Natural killer cell (primary cell): ENCODE results near the gene HOXB4. TPM values are rescaled to one million over a fixed set of nuclear protein-coding genes. Genes with fewer than 3 reads are reported as not detected.
A peak's percentile ranks its signal among the peaks of the same experiment; 100 is the strongest.

Source experiments
- ATAC-seq, 3 donors: fragments of 150-1000 bp in 2 of 3; fragments of 200-7000 bp in 1 of 3; cut with Tn5 transposase; 1 replicate in 1 of 3; 2 replicates in 2 of 3; pipeline ENCODE4 v1.10.0; 2021; ENCODE audit warnings: mild to moderate bottlenecking in 2 of 3, moderate library complexity in 2 of 3
- DNase-seq, 2 donors: peaks; one replicate each; pipeline versions ENCODE4 v3.0.0 to v3.0.0-alpha.2; 2013 to 2021; ENCODE audit warnings: mixed read lengths in 1 of 2
- H3K27ac ChIP-seq: one replicate; pipeline ENCODE4 v1.5.1; 2013; ENCODE audit warnings: mild to moderate bottlenecking, low read length
- H3K27me3 ChIP-seq: one replicate; pipeline ENCODE4 v1.6.1; 2013; ENCODE audit warnings: low read length; ENCODE audit not compliant: control insufficient read depth, insufficient read depth
- H3K36me3 ChIP-seq: one replicate; pipeline ENCODE4 v1.6.1; 2013; ENCODE audit warnings: low read length; ENCODE audit not compliant: control insufficient read depth, insufficient read depth
- H3K4me1 ChIP-seq: one replicate; pipeline ENCODE4 v1.6.1; 2013; ENCODE audit warnings: low read length; ENCODE audit not compliant: control insufficient read depth, insufficient read depth
- H3K4me3 ChIP-seq: one replicate; pipeline ENCODE4 v1.5.1; 2013; ENCODE audit warnings: low read length
- H3K9me3 ChIP-seq: one replicate; pipeline ENCODE4 v1.6.1; 2013; ENCODE audit warnings: low read length; ENCODE audit not compliant: control insufficient read depth, insufficient read depth
- H3K27ac Mint-ChIP-seq, 2 donors: one replicate each; pipeline ENCODE4 v1.8.0; 2022; ENCODE audit warnings: mild to moderate bottlenecking in 2 of 2, mixed read lengths in 2 of 2, moderate library complexity in 1 of 2
- H3K27me3 Mint-ChIP-seq, 2 donors: one replicate each; pipeline ENCODE4 v1.8.0; 2022; ENCODE audit warnings: low read depth in 2 of 2, mixed read lengths in 2 of 2
- H3K36me3 Mint-ChIP-seq: one replicate; pipeline ENCODE4 v1.8.0; 2022; ENCODE audit warnings: mixed read lengths
- H3K4me1 Mint-ChIP-seq, 2 donors: one replicate each; pipeline ENCODE4 v1.8.0; 2022; ENCODE audit warnings: mixed read lengths in 2 of 2
- H3K4me3 Mint-ChIP-seq: one replicate; pipeline ENCODE4 v1.8.0; 2022; ENCODE audit warnings: mild to moderate bottlenecking, moderate library complexity, mixed read lengths
- H3K9me3 Mint-ChIP-seq, 2 donors: one replicate each; pipeline ENCODE4 v1.8.0; 2022; ENCODE audit warnings: mixed read lengths in 2 of 2
- WGBS: methylation state at CpG from one replicate; pipeline ENCODE4 v1.1.7; 2013; ENCODE audit warnings: missing lambda C conversion rate; ENCODE audit not compliant: insufficient coverage; 5-methylcytosine and 5-hydroxymethylcytosine counted together
- intact Hi-C: fragments of 100-400 bp; cut with micrococcal nuclease; formaldehyde crosslinking; loops from one replicate; pipeline ENCODE4 v1.14.2; 2022
- total RNA-seq, 4 donors: library from RNA; stranded (reverse); fragments of 120-200 nt in 1 of 4; gene quantifications; one replicate each; pipeline versions ENCODE4 v1.2.3 to v1.2.4, GENCODE V29; 2013 to 2022
- TF ChIP-seq, protein P1 (sequence below): fragments of 200-600 bp; IDR thresholded peaks from one replicate; pipeline ENCODE4 v1.8.0; 2022; ENCODE audit warnings: antibody characterized with exemption

Gene HOXB4
- total RNA-seq, 3 donors from 2014 or later (not counting 1 experiment from before 2014, with no cell fraction given), result 3.5 to 6.7 (median 5.7) TPM

DNA sequence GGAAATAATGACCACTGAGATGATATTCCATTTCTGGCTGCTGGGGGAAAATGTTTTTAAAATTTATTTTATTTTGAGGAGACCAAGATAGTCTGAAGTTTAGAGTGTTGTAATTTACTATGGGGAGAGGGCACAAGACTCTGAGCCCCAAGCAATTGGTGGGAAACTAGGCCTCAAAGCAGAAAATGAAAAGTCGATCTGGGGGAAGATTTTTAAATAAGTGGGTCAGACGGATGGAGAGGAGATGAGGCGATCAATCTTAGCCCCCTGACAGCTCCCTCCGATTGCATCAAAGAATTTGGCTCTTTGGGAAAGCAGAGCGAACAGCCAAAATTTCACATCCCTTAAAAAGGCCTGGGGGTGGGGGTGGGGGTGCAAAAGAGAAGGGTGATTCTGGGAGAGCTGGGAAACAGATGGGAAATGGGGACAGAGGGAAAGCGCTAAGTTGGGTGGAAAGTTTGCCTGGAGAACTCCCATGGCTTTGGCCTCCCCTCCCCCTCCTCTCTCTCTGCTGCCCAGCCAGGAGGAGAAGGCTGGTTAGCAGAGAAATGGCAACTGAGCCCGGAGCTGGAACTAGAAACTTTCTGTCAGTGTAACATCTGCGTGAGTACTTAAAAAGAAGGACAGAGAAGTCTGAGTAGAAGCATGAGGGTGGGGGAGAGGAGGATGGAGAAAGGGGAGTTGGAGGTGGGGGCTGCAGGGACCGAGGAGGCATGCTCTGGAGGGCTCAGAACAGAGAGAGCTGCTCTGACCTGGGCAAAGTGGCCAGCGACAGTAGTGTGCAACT, 31.8 kb downstream of the HOXB4 start:
- WGBS, result 68% methylated on average over 9 of the region's 10 CpGs
- ATAC-seq, result no peak

DNA sequence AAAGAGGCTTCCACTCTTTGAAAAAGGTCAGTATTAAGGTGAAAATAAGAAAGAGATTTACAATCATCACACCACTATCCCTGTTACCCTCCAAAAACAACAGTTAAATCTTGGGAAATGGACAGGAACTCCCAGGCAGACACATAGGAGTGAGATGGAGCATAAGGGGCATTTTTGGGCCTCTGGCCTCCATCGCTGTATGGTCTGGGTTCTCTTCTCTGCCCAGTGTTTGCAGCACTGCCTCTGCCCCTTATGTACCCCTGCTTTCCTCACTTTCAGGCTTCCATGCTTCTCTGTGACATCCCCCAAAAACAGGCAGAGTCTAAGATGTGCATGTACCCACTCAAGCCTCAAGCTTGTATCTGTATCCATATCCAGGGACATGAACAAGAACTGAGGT, 32.6 kb downstream of the HOXB4 start:
- H3K4me1 ChIP-seq, result peaks cover 62% of the 10 kb centered on the region
- peaks cover under 1% of the 10 kb centered on the region for H3K36me3 ChIP-seq
- no peaks in the 10 kb centered on the region for H3K27me3 ChIP-seq
- intact Hi-C loops, result no loop called here
- Mint-ChIP-seq H3K4me1 (peaks cover 66 to 69% of the 10 kb centered on the region in 2 donors), H3K27me3 (peaks cover 0 to 20% of the 10 kb centered on the region in 2 donors), H3K9me3 (no peaks in the 10 kb centered on the region), H3K36me3 (peaks cover 7% of the 10 kb centered on the region), H3K4me3 (peak overlapping the region; percentile 99), H3K27ac (peak overlapping the region; percentile 94 to 99)
- H3K27ac ChIP-seq, result peak overlapping the region; percentile 95
- WGBS, result 96% methylated on average over 1 of the region's 1 CpG
- H3K9me3 ChIP-seq, result no peaks in the 10 kb centered on the region
- H3K4me3 ChIP-seq, result no peak overlapping the region
- TF ChIP-seq, protein P1, sequence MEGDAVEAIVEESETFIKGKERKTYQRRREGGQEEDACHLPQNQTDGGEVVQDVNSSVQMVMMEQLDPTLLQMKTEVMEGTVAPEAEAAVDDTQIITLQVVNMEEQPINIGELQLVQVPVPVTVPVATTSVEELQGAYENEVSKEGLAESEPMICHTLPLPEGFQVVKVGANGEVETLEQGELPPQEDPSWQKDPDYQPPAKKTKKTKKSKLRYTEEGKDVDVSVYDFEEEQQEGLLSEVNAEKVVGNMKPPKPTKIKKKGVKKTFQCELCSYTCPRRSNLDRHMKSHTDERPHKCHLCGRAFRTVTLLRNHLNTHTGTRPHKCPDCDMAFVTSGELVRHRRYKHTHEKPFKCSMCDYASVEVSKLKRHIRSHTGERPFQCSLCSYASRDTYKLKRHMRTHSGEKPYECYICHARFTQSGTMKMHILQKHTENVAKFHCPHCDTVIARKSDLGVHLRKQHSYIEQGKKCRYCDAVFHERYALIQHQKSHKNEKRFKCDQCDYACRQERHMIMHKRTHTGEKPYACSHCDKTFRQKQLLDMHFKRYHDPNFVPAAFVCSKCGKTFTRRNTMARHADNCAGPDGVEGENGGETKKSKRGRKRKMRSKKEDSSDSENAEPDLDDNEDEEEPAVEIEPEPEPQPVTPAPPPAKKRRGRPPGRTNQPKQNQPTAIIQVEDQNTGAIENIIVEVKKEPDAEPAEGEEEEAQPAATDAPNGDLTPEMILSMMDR, result no peak
- no peak for ATAC-seq
- no peak for DNase-seq

More for the DNA sequence above, 31.8 kb downstream of the HOXB4 start:
- H3K27me3 ChIP-seq, result no peaks in the 10 kb centered on the region
- peak overlapping the region; percentile 99 for H3K4me3 Mint-ChIP-seq
- H3K4me1 ChIP-seq, result peaks cover 55% of the 10 kb centered on the region
- peaks cover 0 to 17% of the 10 kb centered on the region in 2 donors for H3K27me3 Mint-ChIP-seq
- H3K36me3 ChIP-seq, result peaks cover 2% of the 10 kb centered on the region
- peak overlapping the region; percentile 37 for H3K27ac ChIP-seq
- peaks cover 7% of the 10 kb centered on the region for H3K36me3 Mint-ChIP-seq
- H3K4me1 Mint-ChIP-seq, result peaks cover 60 to 63% of the 10 kb centered on the region in 2 donors
- no peaks in the 10 kb centered on the region for H3K9me3 ChIP-seq
- intact Hi-C loops, result no loop called here
- TF ChIP-seq, protein P1, result no peak
- no peak for DNase-seq
- peak overlapping the region; percentile 94 to 99 for H3K27ac Mint-ChIP-seq
- H3K9me3 Mint-ChIP-seq, result no peaks in the 10 kb centered on the region
- no peak overlapping the region for H3K4me3 ChIP-seq

DNA sequence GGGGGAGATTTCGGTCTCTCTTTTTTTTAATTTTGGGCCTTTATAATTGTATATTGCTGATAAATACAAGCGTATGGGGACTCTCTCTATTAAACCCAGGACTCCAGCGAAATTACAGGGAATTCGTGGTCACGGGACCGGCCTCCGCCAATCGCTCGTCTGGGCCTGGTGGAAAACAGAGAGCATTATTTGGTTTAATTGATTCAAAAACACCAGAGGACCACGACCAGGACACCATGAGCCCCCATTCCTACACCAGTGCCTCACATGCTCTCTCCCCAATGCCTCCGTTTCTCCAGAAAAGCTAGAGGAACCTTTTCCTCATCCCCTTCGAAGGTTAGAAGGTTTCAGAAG, 33.2 kb downstream of the HOXB4 start, which contains the start of gene HOXB2:
Gene HOXB2, minus strand, starts transcription at position 88 of the 354 bp plus-strand sequence. CDS start 198 bp downstream, outside the sequence.
- Mint-ChIP-seq H3K9me3 (no peaks in the 10 kb centered on the region), H3K4me1 (peaks cover 70 to 71% of the 10 kb centered on the region in 2 donors), H3K27ac (peak within 1 kb of the TSS; percentile 94 to 99), H3K27me3 (peaks cover 0 to 20% of the 10 kb centered on the region in 2 donors), H3K4me3 (peak within 1 kb of the TSS; percentile 99), H3K36me3 (peaks cover 7% of the 10 kb centered on the region)
- Histone ChIP-seq H3K4me1 (peaks cover 62% of the 10 kb centered on the region), H3K27ac (peak within 1 kb of the TSS; percentile 95), H3K27me3 (no peaks in the 10 kb centered on the region), H3K4me3 (peak within 1 kb of the TSS; percentile 77), H3K9me3 (no peaks in the 10 kb centered on the region), H3K36me3 (no peaks in the 10 kb centered on the region)
- DNase-seq (no peak), ATAC-seq (no peak)
- WGBS, result 69% methylated on average over 11 of the region's 12 CpGs
- TF ChIP-seq, protein P1, result no peak
- intact Hi-C loops, result no loop called here
